ENCODE results near the gene SMC6.

The SMC6 gene

GRCh38 chr2:17615147-17615546 lies 138.5 kb downstream of the SMC6 start:
- Histone ChIP-seq H3K36me3 (ENCODE audit: insufficient read depth, low read length) (no peaks in the 10 kb centered on the region; the same call in 1 of the 2 replicates), H3K4me3 (ENCODE audit: low read length) (no peak overlapping the region), H3K4me1 (ENCODE audit: insufficient read depth, low read length) (0 out of 2 replicates have a peak, but pooled peaks cover 4% of the 10 kb centered on the region), H3K9me3 (ENCODE audit: insufficient read depth, low read depth, low read length) (no peaks in the 10 kb centered on the region), H3K27ac (ENCODE audit: low read depth, low read length) (no peak overlapping the region), H3K9ac (ENCODE audit: low read depth, low read length) (no peak overlapping the region), H3K27me3 (ENCODE audit: insufficient read depth, low read length) (no peaks in the 10 kb centered on the region)
- WGBS: no CpG with 5 or more reads among the region's 1 CpG

- Histone ChIP-seq H3K4me1 (ENCODE audit: insufficient read depth, low read length) (no peaks in the 10 kb centered on the region), H3K27me3 (ENCODE audit: insufficient read depth, low read length) (no peaks in the 10 kb centered on the region), H3K4me3 (ENCODE audit: low read length) (no peak overlapping the region), H3K27ac (ENCODE audit: low read depth, low read length) (no peak overlapping the region), H3K9ac (ENCODE audit: low read depth, low read length) (no peak overlapping the region), H3K36me3 (ENCODE audit: insufficient read depth, low read length) (no peaks in the 10 kb centered on the region; the same call in 1 of the 2 replicates), H3K9me3 (ENCODE audit: insufficient read depth, low read depth, low read length) (no peaks in the 10 kb centered on the region)
- WGBS: 94% methylated on average over 4 of the region's 4 CpGs
Observed at GRCh38 chr2:17614174-17614930, 139.3 kb downstream of the SMC6 start.

All from HUES64 (cell line).